ENCODE results near the gene DOCK6.

Gene DOCK6

DNA sequence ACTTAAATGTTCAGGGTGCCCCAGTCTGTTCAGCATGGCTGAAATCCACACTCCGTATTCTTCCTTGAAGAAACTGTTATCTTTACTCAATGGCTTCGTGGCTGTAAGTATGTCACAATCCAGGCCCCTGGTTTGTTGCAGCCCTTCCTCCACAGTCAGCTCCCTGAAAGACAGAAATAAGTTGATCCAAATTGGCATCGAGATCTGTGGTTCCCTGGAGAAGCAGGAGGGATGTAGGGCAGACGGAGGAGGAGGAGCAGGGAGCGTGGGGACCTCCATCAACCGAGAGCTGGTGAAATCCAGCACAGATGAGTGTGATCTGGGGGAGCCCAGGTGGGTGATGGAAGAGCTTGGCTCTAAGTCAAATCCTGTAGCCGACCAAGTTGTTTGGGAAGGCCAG lies 33.9 kb upstream of the DOCK6 start:
- TF ChIP-seq SIN3A (IDR thresholded peaks at IDR 0.05; ENCODE audit: borderline replicate concordance, insufficient read depth, low read length) (no peak), TAF1 (IDR thresholded peaks at IDR 0.05; ENCODE audit: borderline replicate concordance, insufficient read depth, low read length) (no peak), POLR2AphosphoS5 (IDR thresholded peaks at IDR 0.05; ENCODE audit: low read depth, low read length) (no peak), FOXP2 (optimal IDR thresholded peaks at IDR 0.05; ENCODE audit: borderline replicate concordance, extremely low read depth, extremely low read length, insufficient read depth) (no peak)
- TF ChIP-seq, protein P1, sequence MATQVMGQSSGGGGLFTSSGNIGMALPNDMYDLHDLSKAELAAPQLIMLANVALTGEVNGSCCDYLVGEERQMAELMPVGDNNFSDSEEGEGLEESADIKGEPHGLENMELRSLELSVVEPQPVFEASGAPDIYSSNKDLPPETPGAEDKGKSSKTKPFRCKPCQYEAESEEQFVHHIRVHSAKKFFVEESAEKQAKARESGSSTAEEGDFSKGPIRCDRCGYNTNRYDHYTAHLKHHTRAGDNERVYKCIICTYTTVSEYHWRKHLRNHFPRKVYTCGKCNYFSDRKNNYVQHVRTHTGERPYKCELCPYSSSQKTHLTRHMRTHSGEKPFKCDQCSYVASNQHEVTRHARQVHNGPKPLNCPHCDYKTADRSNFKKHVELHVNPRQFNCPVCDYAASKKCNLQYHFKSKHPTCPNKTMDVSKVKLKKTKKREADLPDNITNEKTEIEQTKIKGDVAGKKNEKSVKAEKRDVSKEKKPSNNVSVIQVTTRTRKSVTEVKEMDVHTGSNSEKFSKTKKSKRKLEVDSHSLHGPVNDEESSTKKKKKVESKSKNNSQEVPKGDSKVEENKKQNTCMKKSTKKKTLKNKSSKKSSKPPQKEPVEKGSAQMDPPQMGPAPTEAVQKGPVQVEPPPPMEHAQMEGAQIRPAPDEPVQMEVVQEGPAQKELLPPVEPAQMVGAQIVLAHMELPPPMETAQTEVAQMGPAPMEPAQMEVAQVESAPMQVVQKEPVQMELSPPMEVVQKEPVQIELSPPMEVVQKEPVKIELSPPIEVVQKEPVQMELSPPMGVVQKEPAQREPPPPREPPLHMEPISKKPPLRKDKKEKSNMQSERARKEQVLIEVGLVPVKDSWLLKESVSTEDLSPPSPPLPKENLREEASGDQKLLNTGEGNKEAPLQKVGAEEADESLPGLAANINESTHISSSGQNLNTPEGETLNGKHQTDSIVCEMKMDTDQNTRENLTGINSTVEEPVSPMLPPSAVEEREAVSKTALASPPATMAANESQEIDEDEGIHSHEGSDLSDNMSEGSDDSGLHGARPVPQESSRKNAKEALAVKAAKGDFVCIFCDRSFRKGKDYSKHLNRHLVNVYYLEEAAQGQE (IDR thresholded peaks at IDR 0.05; ENCODE audit: insufficient read depth in 1 of 2, low read depth in 2 of 2, low read length in 2 of 2) = no peak

- TF ChIP-seq, protein P1 (IDR thresholded peaks at IDR 0.05; ENCODE audit: insufficient read depth in 1 of 2, low read depth in 2 of 2, low read length in 2 of 2) = no peak
- TF ChIP-seq POLR2AphosphoS5 (IDR thresholded peaks at IDR 0.05; ENCODE audit: low read depth, low read length) (no peak), SIN3A (IDR thresholded peaks at IDR 0.05; ENCODE audit: borderline replicate concordance, insufficient read depth, low read length) (no peak), TAF1 (IDR thresholded peaks at IDR 0.05; ENCODE audit: borderline replicate concordance, insufficient read depth, low read length) (no peak), FOXP2 (optimal IDR thresholded peaks at IDR 0.05; ENCODE audit: borderline replicate concordance, extremely low read depth, extremely low read length, insufficient read depth) (no peak)
Observed at GRCh38 chr19:11295665-11296245, 33.4 kb upstream of the DOCK6 start, which contains the start of gene TSPAN16. Gene TSPAN16 (plus strand): TSS chr19:11296160. CDS start chr19:11296298, 138 bp downstream.

- TF ChIP-seq, protein P1 (IDR thresholded peaks at IDR 0.05; ENCODE audit: insufficient read depth in 1 of 2, low read depth in 2 of 2, low read length in 2 of 2) = no peak
- TF ChIP-seq POLR2AphosphoS5 (IDR thresholded peaks at IDR 0.05; ENCODE audit: low read depth, low read length) = no peak
- TF ChIP-seq SIN3A (IDR thresholded peaks at IDR 0.05; ENCODE audit: borderline replicate concordance, insufficient read depth, low read length) = no peak
- TF ChIP-seq FOXP2 (optimal IDR thresholded peaks at IDR 0.05; ENCODE audit: borderline replicate concordance, extremely low read depth, extremely low read length, insufficient read depth) = no peak
- TF ChIP-seq TAF1 (IDR thresholded peaks at IDR 0.05; ENCODE audit: borderline replicate concordance, insufficient read depth, low read length) = no peak
Observed at GRCh38 chr19:11295180-11295579, 32.9 kb upstream of the DOCK6 start.

GRCh38 chr19:11293433-11294389 lies 31.4 kb upstream of the DOCK6 start:
- TF ChIP-seq POLR2AphosphoS5 (IDR thresholded peaks at IDR 0.05; ENCODE audit: low read depth, low read length) = peak; percentile 70; the same call in 1 of the 2 replicates
- TF ChIP-seq, protein P1 (IDR thresholded peaks at IDR 0.05; ENCODE audit: insufficient read depth in 1 of 2, low read depth in 2 of 2, low read length in 2 of 2) = peak; percentile 46 to 49; a peak in 2 of 4 replicates
- no peak for TF ChIP-seq SIN3A (IDR thresholded peaks at IDR 0.05; ENCODE audit: borderline replicate concordance, insufficient read depth, low read length)
- TF ChIP-seq FOXP2 (optimal IDR thresholded peaks at IDR 0.05; ENCODE audit: borderline replicate concordance, extremely low read depth, extremely low read length, insufficient read depth) = peak; percentile 96
